Activated T-cell treated with anti-CD3 and anti-CD28 coated beads, Interleukin-2, amount 50 U/mL, for 72 hours (primary cell): Measurements from ENCODE around the gene DRG1. TPM values are rescaled to one million over a fixed set of nuclear protein-coding genes. Genes with fewer than 3 reads are reported as not detected.

Source experiments
- total RNA-seq, 2 donors: library from RNA; stranded (reverse); gene quantifications; one replicate each; pipeline ENCODE4 v1.2.3, GENCODE V29; 2022

DRG1 gene
- total RNA-seq, 2 donors from 2014 or later, result 126 to 137 TPM

Other genes with a start within 250 kb of the DRG1 start
- gene RNF185, start 239.4 kb upstream of the DRG1 start, total RNA-seq, result 10 to 100 TPM; 26.9 to 27.8 TPM
- gene LIMK2, start 187.3 kb upstream of the DRG1 start, total RNA-seq, result 10 to 100 TPM; 36.2 to 37.0 TPM
- gene PIK3IP1, start 107.1 kb upstream of the DRG1 start, total RNA-seq, result 10 to 100 TPM; 34.1 to 39.5 TPM
- gene PATZ1, start 53.3 kb upstream of the DRG1 start, total RNA-seq, result 10 to 100 TPM; 22.9 to 26.4 TPM
- gene EIF4ENIF1, start 90.2 kb downstream of the DRG1 start, total RNA-seq, result 10 to 100 TPM; 46.9 to 48.6 TPM
- gene SFI1, start 96.9 kb downstream of the DRG1 start, total RNA-seq, result 100 to 1,000 TPM; 285 to 342 TPM